Neural progenitor cell (in vitro differentiated cells): ENCODE measurements around the gene GRM8. TPM values are rescaled to one million over a fixed set of nuclear protein-coding genes. Genes with fewer than 3 reads are reported as not detected.

Experiments
- DNase-seq: peaks from one replicate; pipeline ENCODE4 v3.0.0-alpha.2; 2016; ENCODE audit warnings: low spot score
- H2AFZ ChIP-seq: fragments of 200-600 bp; sonication (generic); replicated peaks from 2 replicates; pipeline ENCODE4 v1.6.1; 2016; ENCODE audit warnings: antibody characterized with exemption
- H3F3A ChIP-seq: fragments of 200-600 bp; sonication (generic); 2 replicates; pipeline ENCODE4 v1.6.1; 2016; ENCODE audit warnings: antibody characterized with exemption, low read depth
- H3K27ac ChIP-seq: fragments of 200-600 bp; sonication (generic); 2 replicates; pipeline ENCODE4 v1.5.1; 2016; ENCODE audit warnings: mild to moderate bottlenecking
- H3K27me3 ChIP-seq: fragments of 200-600 bp; sonication (generic); 2 replicates; pipeline ENCODE4 v1.6.1; 2016; ENCODE audit warnings: mild to moderate bottlenecking, moderate library complexity
- H3K36me3 ChIP-seq: fragments of 200-600 bp; sonication (generic); 2 replicates; pipeline ENCODE4 v1.5.1; 2016
- H3K4me1 ChIP-seq: fragments of 200-600 bp; sonication (generic); 2 replicates; pipeline ENCODE4 v1.6.1; 2016; ENCODE audit warnings: mixed run types
- H3K4me2 ChIP-seq: fragments of 200-600 bp; sonication (generic); 2 replicates; pipeline ENCODE4 v1.6.1; 2016
- H3K4me3 ChIP-seq: fragments of 200-600 bp; sonication (generic); 2 replicates; pipeline ENCODE4 v1.5.1; 2016
- H3K79me2 ChIP-seq: fragments of 200-600 bp; sonication (generic); 2 replicates; pipeline ENCODE4 v1.6.1; 2016; ENCODE audit warnings: low read depth
- H3K9ac ChIP-seq: fragments of 200-600 bp; sonication (generic); 2 replicates; pipeline ENCODE4 v1.6.1; 2016
- H3K9me3 ChIP-seq: fragments of 200-600 bp; sonication (generic); 2 replicates; pipeline ENCODE4 v1.5.1; 2016; ENCODE audit warnings: low read depth
- H4K20me1 ChIP-seq: fragments of 200-600 bp; sonication (generic); 2 replicates; pipeline ENCODE4 v1.6.1; 2016; ENCODE audit warnings: low read depth
- H3K27ac Mint-ChIP-seq: 3 replicates; pipeline ENCODE4 v1.8.0; 2021; ENCODE audit warnings: mixed read lengths
- H3K27me3 Mint-ChIP-seq: 2 replicates; pipeline ENCODE4 v1.8.0; 2022; ENCODE audit warnings: low read depth, mild to moderate bottlenecking, inconsistent platforms, moderate library complexity, mixed read lengths; ENCODE audit not compliant: insufficient read depth
- H3K36me3 Mint-ChIP-seq: 3 replicates; pipeline ENCODE4 v1.8.0; 2021; ENCODE audit warnings: mixed read lengths
- H3K4me1 Mint-ChIP-seq: 3 replicates; pipeline ENCODE4 v1.8.0; 2021; ENCODE audit warnings: mixed read lengths
- H3K4me3 Mint-ChIP-seq: 3 replicates; pipeline ENCODE4 v1.8.0; 2021; ENCODE audit warnings: mild to moderate bottlenecking, moderate library complexity, mixed read lengths
- H3K9me3 Mint-ChIP-seq: 3 replicates; pipeline ENCODE4 v1.8.0; 2020; ENCODE audit warnings: mixed read lengths
- EZH2 ChIP-seq: fragments of 200-600 bp; sonication (generic); IDR thresholded peaks from 2 replicates; pipeline ENCODE4 v1.6.1; 2017; ENCODE audit warnings: antibody characterized with exemption, mild to moderate bottlenecking, moderate library complexity
- EZH2phosphoT487 ChIP-seq: fragments of 200-600 bp; sonication (generic); IDR thresholded peaks from 2 replicates; pipeline ENCODE4 v1.6.1; 2017; ENCODE audit warnings: antibody characterized with exemption
- total RNA-seq: library from RNA; depleted of rRNA; stranded (reverse); fragments of >200 nt; gene quantifications from 2 replicates; pipeline ENCODE4 v1.2.3, GENCODE V29; 2015; ENCODE audit warnings: low replicate concordance
- TF ChIP-seq, protein P1 (sequence below): fragments of 200-600 bp; sonication (generic); IDR thresholded peaks from 2 replicates; pipeline ENCODE4 v1.5.1; 2017; ENCODE audit warnings: antibody characterized with exemption, mild to moderate bottlenecking

The GRM8 gene
- total RNA-seq, 1 donor from 2014 or later: 0.62 TPM

- Histone ChIP-seq H3K4me1 (no peaks in the 10 kb centered on the region), H3K4me2 (no peak overlapping the region), H3K27me3 (no peaks in the 10 kb centered on the region), H3K27ac (no peak overlapping the region), H3F3A (no peaks in the 10 kb centered on the region), H3K9ac (no peak overlapping the region), H4K20me1 (no peaks in the 10 kb centered on the region), H3K9me3 (no peaks in the 10 kb centered on the region), H3K79me2 (no peaks in the 10 kb centered on the region), H3K36me3 (no peaks in the 10 kb centered on the region), H3K4me3 (no peak overlapping the region), H2AFZ (no peak overlapping the region)
- Mint-ChIP-seq H3K9me3 (no peaks in the 10 kb centered on the region), H3K36me3 (no peaks in the 10 kb centered on the region), H3K4me3 (no peak overlapping the region), H3K4me1 (no peaks in the 10 kb centered on the region), H3K27ac (no peak overlapping the region), H3K27me3 (no peaks in the 10 kb centered on the region)
- TF ChIP-seq EZH2phosphoT487 (no peak), EZH2 (no peak)
- TF ChIP-seq, protein P1, sequence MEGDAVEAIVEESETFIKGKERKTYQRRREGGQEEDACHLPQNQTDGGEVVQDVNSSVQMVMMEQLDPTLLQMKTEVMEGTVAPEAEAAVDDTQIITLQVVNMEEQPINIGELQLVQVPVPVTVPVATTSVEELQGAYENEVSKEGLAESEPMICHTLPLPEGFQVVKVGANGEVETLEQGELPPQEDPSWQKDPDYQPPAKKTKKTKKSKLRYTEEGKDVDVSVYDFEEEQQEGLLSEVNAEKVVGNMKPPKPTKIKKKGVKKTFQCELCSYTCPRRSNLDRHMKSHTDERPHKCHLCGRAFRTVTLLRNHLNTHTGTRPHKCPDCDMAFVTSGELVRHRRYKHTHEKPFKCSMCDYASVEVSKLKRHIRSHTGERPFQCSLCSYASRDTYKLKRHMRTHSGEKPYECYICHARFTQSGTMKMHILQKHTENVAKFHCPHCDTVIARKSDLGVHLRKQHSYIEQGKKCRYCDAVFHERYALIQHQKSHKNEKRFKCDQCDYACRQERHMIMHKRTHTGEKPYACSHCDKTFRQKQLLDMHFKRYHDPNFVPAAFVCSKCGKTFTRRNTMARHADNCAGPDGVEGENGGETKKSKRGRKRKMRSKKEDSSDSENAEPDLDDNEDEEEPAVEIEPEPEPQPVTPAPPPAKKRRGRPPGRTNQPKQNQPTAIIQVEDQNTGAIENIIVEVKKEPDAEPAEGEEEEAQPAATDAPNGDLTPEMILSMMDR: no peak
- no peak for DNase-seq
These were observed 849.7 kb downstream of the GRM8 start for GRCh38 chr7:126403040-126403439.

DNA sequence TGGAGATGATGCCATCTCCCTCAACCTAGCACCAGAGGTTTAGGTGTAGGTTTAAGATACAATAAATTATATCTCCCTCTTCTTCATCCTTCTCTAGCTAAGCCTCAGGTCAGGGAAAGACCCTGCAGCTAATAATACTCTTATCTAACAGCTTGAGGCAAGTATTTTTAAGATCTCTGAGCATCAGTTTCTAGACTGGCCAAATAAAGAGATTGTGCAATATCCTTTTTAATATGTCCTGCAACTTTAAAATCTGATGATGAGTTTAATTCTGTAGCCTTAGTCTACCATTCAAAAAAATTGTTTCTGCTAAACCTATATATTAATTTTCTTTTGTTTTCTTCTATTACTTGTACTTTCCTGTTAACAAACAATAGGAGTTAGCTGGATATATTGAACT is 850.8 kb downstream of the GRM8 start:
- Mint-ChIP-seq H3K27me3 (no peaks in the 10 kb centered on the region), H3K27ac (no peak overlapping the region), H3K36me3 (no peaks in the 10 kb centered on the region), H3K9me3 (no peaks in the 10 kb centered on the region), H3K4me3 (no peak overlapping the region), H3K4me1 (no peaks in the 10 kb centered on the region)
- Histone ChIP-seq H3K27ac (no peak overlapping the region), H2AFZ (no peak overlapping the region), H4K20me1 (no peaks in the 10 kb centered on the region), H3F3A (no peaks in the 10 kb centered on the region), H3K9me3 (no peaks in the 10 kb centered on the region), H3K79me2 (no peaks in the 10 kb centered on the region), H3K4me2 (no peak overlapping the region), H3K4me1 (no peaks in the 10 kb centered on the region), H3K36me3 (no peaks in the 10 kb centered on the region), H3K9ac (no peak overlapping the region), H3K4me3 (no peak overlapping the region), H3K27me3 (no peaks in the 10 kb centered on the region)
- TF ChIP-seq, protein P1: no peak
- TF ChIP-seq EZH2phosphoT487 (no peak), EZH2 (no peak)
- no peak for DNase-seq

GRCh38 chr7:126398851-126399529 is 853.8 kb downstream of the GRM8 start:
- H2AFZ ChIP-seq: no peak overlapping the region
- H3K4me3 Mint-ChIP-seq: no peak overlapping the region
- H3K27me3 ChIP-seq: no peaks in the 10 kb centered on the region

More at GRCh38 chr7:126398851-126399529, 853.8 kb downstream of the GRM8 start:
- H3K27ac Mint-ChIP-seq: no peak overlapping the region
- Histone ChIP-seq H3K79me2 (no peaks in the 10 kb centered on the region), H3K9me3 (no peaks in the 10 kb centered on the region), H3K4me3 (no peak overlapping the region), H3K27ac (no peak overlapping the region), H3K36me3 (no peaks in the 10 kb centered on the region), H3K9ac (no peak overlapping the region), H3F3A (no peaks in the 10 kb centered on the region), H3K4me1 (no peaks in the 10 kb centered on the region), H4K20me1 (no peaks in the 10 kb centered on the region), H3K4me2 (no peak overlapping the region)
- no peaks in the 10 kb centered on the region for H3K4me1 Mint-ChIP-seq
- H3K36me3 Mint-ChIP-seq: no peaks in the 10 kb centered on the region
- TF ChIP-seq EZH2phosphoT487 (no peak), EZH2 (no peak)
- TF ChIP-seq, protein P1: no peak
- no peak for DNase-seq
- no peaks in the 10 kb centered on the region for H3K9me3 Mint-ChIP-seq
- no peaks in the 10 kb centered on the region for H3K27me3 Mint-ChIP-seq
